Hepatocyte (in vitro differentiated cells): ENCODE measurements around the gene FAM227B.

ENCODE experiments used
- EZH2phosphoT487 ChIP-seq: fragments of 200-600 bp; sonication (generic); IDR thresholded peaks from one replicate; pipeline ENCODE4 v1.6.1; 2018; ENCODE audit warnings: antibody characterized with exemption, mild to moderate bottlenecking, low read depth, moderate library complexity; ENCODE audit not compliant: unreplicated experiment, severe bottlenecking
- TF ChIP-seq, protein P1 (sequence below): fragments of 200-600 bp; sonication (generic); IDR thresholded peaks from 2 replicates; pipeline ENCODE4 v1.5.1; 2016; ENCODE audit warnings: antibody characterized with exemption, mild to moderate bottlenecking; ENCODE audit not compliant: poor library complexity

DNA sequence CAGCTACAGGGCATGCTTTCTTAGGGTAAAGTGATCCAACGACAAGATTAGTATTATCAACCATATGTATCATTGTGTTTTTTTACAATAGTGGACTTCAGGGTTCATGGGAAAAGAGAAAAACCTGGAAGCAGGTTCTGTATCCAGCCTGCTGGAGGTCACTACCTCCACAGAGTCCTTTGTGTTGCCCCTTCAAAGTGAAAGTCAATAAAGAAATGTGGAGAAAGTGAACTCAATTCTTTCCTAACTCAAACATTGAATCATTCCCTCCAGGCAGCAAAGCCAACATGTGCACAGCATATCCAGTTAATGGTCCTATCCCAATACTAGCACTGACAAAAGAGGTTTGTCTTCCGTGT is 152.2 kb downstream of the FAM227B start:
- TF ChIP-seq, protein P1, sequence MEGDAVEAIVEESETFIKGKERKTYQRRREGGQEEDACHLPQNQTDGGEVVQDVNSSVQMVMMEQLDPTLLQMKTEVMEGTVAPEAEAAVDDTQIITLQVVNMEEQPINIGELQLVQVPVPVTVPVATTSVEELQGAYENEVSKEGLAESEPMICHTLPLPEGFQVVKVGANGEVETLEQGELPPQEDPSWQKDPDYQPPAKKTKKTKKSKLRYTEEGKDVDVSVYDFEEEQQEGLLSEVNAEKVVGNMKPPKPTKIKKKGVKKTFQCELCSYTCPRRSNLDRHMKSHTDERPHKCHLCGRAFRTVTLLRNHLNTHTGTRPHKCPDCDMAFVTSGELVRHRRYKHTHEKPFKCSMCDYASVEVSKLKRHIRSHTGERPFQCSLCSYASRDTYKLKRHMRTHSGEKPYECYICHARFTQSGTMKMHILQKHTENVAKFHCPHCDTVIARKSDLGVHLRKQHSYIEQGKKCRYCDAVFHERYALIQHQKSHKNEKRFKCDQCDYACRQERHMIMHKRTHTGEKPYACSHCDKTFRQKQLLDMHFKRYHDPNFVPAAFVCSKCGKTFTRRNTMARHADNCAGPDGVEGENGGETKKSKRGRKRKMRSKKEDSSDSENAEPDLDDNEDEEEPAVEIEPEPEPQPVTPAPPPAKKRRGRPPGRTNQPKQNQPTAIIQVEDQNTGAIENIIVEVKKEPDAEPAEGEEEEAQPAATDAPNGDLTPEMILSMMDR = no peak
- TF ChIP-seq EZH2phosphoT487 = no peak
